Renal cortex interstitium (tissue), 11 donors: ENCODE measurements around the gene CARD9. TPM values are rescaled to one million over a fixed set of nuclear protein-coding genes. Genes with fewer than 3 reads are reported as not detected.

ENCODE experiments used
- DNase-seq, 11 donors: peaks; one replicate each; pipeline ENCODE4 v3.0.0-alpha.2; 2013; ENCODE audit warnings: low read depth in 9 of 11, low spot score in 4 of 11; ENCODE audit errors: extremely low read depth in 1 of 11
- polyA plus RNA-seq, 3 donors: library from polyadenylated mRNA; unstranded; fragments of 120-200 nt; gene quantifications; one replicate each; pipeline ENCODE4 v1.2.1, GENCODE V29; 2013; ENCODE audit not compliant: insufficient read length in 3 of 3

Gene CARD9
- polyA plus RNA-seq, 3 donors = 1.3 to 3.2 (median 3.0) TPM

DNA sequence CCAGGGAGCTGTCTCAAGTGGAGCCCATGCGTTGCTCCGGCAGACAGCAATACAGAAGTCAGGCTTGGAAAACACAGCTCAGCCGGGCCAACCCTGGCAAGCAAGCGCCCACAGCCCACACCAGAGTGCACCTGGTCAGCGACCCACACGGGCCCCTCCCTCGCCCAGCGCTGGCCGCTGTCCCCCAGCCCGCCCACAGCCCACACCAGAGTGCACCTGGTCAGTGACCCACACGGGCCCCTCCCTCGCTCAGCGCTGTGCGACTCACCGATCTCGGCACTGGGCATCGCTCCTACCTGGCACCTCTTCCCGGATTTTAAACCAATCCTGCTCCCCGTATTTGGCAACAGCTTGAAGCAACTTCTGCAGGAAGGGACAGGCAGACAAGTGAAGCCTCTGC, 13.7 kb upstream of the CARD9 start:
- DNase-seq = no peak

DNA sequence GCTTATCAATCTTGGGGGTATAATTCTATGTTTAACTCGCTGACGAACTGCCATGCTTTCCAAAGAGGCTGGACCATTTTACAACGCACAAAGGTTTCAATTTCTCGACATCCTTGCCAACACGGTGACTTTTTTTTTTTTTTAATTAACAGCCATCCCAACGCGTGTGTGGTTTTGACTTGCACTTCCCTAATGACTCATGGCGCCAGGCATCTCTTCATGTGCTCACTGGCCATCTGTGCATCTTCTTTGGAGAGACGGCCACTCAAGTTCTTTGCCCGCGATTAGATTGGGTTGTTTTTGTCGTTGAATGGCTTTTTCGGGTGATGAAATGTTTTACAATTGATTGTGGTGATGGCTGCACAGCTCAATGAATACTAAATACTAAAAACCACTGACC, 12.5 kb upstream of the CARD9 start:
- DNase-seq = no peak

DNA sequence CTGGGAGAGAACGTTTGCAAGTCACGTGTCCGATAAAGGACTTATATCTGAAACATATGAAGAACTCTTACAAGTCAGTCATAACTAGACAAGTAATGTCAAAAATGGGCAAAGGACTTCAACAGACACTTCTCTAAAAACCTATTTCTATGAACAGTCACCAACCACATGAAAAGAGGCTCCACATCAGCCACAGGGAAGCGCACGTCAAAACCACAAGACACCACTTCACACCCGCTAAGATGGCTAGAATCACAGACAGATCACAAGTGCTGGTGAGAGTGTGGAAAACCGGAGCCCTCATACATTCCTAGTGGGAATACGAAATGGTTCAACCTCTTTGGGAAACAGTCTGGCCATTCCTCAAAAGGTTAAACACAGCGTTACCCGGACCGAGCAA, 11.5 kb upstream of the CARD9 start:
- DNase-seq = no peak

DNA sequence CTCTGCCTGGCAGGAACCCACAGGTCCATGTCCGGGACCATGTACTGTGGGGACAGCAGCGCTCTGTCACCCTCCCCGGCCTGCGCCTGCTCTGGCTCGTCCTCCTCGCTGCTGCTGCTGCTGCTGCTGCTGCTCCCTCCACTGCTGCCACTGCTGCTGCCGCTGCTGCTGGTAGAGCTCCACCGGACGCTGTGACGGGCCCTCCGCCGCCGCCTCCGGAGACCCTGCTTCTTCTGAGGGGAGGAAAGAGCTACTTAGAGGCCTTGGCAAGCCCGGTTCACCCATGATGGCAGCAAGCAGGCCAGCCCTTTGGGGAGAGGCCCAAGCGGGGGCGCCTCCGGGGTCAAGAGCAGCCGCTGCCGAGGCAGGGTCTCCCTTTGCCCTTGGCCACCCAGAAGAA, 10.0 kb upstream of the CARD9 start:
- DNase-seq = no peak

DNA sequence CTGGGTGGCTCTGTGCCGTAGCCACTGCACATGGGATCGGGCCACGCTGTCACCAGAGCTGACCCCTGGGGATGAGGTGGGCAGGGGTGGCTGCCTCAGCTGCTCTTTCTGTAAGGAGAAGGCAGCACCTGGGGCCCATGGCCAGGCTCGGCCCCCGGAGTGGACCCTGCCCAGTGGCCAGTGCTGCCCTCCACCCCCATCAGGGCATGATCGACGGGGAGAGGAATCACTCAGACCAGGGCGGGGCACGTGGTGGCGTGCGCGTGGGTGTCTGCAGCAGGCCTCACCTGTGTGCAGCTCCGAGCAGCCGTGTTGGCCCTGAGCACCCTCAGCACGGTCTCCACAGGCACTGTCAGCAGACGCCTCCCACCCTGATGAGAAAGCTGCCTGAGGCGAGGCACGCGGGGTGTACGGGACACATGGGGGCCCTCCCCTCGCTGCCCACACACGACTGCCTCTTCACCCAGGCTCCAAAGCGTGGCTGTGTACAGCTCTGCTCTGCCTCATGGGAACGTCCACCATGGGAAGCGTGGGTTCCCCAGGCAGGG, 8.6 kb upstream of the CARD9 start:
- DNase-seq = no peak

DNA sequence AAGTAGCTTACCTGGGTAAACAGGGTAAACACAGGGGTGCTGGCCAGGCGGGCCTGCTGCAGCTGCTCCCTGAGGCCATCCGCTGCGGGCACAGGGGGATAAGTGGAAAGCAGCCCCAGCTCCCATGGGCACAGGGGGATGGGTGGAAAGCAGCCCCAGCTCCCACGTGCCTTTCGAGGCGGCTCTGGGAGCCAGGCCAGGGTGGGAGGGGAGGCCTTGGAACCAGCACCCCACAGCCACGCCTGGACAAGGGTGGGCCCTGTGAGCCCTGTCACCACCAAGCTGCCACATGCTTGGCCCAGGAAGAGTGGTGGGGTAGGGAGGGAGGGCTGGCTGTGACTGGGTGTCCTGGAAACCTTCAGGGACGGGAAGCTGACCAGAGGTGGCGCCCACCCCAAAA, 7.8 kb upstream of the CARD9 start:
- DNase-seq = no peak

DNA sequence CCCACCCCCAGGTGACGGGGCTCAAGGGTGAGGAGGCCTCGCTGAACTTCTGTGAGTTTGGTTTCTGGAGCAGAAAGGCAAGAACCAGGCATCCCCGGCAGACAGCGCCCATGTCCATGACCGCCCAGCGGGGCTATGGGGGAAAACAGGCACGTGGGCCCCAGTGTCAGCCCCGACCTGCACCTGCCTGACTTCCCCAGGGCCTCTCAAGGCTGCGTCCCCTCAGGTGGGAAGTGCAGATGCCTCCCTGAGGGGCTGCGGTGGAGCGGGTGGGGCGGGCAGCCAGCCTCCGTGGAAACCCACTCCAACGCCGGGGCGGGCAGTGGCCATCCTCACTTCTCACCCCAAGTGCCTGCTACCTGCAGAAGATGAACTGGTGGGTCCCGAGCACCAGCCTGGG, 6.9 kb upstream of the CARD9 start:
- no peak for DNase-seq

DNA sequence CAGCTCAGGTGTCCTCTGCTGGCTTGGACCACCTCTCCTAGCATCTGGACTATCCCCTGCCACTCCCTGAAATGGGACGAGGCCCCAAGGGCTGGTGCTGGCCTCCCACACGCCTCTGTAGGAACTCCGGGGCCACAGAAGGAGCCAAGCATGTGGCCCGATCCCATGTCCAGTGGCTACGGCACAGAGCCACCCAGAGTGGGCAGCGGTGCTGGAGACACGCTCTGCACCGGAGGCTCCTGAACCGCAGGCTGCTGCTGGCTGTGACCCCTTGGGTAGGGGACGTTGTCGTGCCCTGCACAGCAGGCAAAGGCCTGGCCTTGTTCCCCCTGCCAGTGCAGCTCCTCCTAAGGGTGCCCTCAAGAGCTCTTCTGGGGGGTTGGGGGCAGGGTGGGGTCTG, 6.4 kb upstream of the CARD9 start:
- DNase-seq = no peak

DNA sequence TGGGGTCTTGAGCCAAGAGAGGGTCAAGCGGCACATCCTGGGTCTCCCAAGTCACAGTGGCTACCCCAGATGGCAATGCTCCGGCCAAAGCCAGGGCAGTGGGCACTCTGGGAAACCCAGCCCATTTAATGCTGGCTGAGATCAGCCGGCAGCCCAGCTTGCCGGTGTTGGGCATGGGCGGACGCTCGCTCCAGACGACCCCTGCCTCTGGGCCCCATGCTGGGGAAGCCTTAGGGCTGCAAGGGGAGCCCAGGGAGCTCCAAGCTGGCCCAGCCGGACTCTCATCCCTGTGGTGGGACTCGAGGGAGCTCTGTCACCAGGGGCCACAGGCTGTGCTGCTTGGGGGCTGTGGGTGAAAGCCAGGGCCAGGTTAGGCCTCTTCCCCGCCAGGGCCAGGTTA, 5.9 kb upstream of the CARD9 start:
- no peak for DNase-seq

DNA sequence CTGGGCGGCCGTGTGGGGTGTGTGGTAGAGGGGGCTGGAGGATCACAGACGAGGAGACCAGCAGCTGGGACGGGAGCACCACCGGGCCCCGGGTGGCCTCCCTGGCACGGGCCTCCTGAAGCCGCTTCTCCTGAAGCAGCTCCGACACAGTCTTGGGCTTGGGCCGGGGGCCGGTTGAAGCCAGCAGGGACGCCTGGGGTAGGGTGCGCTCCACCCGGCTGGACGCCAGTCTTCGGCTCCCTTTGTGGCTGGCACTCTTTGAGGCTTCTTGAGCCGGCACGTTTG, 5.5 kb upstream of the CARD9 start:
- no peak for DNase-seq

DNA sequence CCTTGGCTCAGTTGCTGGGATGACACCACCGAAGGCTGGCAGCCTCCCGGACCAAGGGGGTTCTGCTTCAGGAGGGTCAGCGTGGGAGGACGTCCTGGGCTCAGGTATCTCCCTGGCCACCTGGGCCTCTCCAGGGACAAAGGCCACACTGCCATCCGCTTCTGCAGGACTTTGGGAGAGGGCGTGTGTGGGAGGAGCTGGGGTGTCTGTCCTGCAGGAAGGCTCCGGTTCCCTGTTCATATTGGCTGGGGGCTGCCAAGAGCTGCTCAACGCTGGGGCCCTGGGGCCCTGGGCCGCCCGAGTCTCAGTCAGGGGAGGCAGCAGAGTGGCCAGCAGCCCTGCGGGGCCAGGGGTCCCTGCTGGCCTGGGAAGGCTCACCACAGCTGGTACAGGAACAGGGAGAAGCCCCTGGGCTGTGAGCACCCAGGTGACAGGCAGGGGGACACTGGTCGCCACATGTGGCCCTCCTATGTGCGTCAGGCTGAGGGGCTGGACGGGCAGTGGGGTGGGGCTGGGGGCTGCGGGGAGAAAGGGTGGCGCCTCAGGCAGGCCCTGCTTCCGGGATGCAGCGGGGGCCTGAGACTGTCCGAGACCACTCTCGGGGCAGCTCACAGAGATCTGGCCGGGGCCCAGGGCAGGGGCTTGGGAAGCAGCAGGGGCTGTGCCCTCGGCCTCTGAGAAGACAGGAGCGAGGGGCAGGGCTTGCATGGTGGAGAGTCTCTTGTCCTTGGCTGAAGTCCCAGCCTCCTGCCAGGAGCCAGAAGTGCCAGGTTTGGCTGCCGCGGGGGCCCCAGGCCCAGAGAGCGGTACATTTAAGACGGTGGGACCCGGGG, 4.9 kb upstream of the CARD9 start:
- DNase-seq = no peak

DNA sequence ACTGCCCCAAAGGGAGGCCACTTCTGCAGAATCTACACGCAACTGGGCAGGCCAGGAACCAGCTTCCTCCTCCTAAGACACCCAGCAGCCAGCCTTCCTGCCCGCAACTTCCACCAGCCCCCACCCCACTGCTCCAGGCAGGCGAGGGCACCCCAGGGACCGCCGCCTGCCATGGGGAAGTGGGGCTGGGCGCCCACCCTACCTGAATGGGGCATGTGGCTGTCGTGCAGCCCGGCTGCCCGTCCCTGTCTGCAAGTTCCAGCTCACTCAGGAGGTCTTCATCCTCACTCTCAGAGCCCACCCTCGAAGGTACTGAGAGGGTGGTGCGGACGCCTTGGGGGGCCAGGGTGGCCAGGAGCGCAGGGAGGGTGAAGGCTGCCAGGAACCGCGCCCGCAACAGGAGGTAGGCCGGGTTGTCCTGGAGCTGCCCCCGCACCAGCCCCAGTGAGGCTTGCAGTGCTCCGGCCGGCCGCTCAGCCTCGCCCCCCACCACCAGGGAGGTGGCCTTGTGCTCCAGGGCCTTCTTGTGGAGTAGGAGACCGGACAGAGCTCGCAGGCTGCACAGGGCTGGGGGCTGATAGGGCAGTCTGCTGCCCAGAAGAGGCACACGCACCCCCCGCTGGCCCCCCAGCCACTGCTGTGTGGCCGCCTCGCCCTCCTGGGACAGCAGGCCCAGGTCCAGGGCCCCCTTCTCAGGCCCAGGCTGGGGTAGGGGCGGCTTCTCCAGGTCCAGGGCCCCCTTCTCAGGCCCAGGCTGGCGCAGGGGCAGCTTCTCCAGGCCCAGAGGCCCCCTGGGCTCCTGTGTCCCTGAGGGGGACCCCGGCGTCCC, 4.1 kb upstream of the CARD9 start:
- no peak for DNase-seq

DNA sequence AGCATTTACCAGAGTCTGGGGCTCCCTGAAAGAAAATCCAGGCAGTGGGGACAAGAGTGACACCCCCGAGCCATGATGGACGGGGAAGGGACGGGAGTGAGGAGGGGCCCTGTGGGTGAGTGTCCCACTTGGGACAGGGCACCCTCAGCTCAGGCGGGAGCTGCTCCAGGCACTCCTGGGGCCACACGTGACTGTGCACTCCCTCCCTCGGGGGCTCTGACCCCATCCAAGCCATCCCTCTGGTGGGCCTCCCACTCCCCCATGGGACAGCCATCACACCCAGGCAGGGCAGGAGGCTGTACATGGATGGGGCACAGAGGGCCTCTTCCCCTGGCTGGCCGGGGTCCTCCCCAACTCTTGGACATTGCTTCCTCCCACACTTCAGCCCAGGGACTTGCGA, 3.0 kb upstream of the CARD9 start:
- DNase-seq = no peak

DNA sequence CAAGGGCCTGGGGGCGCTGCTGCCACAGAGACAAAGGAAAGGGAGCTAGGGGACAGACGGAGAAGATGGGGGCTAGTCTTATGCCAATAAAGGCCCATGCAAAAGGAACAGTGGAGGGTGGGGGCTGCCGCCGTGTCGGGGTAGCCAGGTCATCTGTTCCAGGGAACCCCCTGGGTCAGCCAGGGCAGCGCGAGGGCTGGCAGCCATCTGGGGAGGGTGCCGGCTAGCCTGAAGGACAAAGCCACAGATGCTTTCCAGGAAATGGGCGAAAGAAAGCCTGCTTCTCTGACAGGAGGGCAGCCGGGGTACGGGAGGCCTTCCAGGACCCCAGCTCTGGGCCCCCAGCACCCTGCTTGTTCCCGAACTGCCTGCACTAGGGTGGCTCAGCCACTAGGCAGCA, 1.6 kb upstream of the CARD9 start:
- DNase-seq = no peak

DNA sequence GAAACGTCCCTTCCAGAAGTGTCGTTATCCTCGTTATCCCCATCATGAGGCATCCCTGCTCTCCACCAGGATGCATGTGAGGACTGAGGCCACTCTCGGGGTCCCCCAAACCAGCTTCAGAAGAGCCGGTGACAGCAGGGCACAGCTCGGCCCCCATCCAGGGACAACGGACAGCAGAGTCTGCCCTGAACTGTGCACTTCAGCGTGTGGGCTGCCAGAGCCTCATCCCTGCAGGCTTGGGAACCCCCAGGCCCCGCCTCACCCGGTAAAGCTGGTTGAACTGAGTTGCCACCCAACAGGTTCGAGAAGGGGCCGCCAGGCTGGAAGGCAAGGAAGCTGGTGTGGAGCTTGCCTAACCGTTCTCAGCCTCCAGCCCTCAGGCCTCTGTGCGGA, 710 bp upstream of the CARD9 start:
- no peak for DNase-seq

DNA sequence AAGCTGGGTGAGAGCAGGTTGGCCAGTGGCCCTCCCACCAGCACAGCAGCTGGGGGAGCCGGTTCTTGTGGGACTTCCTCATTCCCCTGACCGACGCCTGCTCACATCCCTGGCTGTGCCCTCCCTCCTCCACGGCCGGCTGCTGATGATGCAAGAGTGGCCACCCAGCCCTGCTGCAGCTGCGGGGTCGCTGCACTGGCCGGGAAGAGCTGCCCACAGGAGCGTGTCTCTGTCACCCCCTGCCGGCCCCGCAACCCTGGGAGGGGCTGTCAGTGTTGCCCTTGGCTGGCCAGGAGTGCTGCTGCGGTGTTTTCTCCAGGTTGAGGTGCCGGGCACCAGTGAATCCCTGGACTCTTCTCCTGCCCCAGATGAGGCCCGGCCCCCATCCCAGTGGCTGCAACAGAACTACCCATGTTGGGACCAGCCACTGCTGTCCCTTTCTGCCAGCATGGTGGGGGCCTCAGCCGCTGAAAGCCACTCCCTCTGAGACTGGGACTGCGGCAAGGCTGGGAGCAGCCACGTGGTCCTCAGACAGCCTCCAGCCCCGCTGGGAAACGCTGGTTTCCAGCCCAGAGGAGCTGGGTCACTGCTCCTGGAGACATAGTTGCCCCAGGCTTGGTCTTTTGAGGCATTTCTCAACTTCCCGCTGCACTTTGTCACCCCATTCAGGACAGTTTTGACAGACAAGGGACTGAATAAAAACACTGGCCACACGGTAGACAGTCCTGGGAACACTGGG, 739 bp downstream of the CARD9 start:
- DNase-seq = peak in 8 of 11 donors; percentile 42 to 76 (median 62)

DNA sequence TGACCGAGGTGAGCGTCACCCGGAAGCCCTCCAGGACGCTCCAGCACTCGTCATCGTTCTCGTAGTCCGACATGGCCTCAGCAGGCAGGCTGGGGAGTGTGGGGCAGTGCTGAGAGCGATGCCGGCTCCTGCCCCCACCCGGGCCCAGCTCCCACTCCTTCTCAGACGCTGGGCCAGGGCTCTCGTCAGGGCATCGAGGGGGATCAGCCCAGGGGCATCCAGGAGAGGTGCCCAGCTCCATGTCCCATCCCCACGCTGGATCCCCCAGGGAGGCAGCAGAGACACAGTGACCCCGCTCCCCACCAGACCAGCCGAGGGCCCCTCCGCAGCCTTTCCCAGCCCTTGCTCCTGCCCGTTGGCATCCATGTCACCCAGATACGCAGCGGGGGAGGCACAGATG, 1.5 kb downstream of the CARD9 start:
- DNase-seq = no peak

DNA sequence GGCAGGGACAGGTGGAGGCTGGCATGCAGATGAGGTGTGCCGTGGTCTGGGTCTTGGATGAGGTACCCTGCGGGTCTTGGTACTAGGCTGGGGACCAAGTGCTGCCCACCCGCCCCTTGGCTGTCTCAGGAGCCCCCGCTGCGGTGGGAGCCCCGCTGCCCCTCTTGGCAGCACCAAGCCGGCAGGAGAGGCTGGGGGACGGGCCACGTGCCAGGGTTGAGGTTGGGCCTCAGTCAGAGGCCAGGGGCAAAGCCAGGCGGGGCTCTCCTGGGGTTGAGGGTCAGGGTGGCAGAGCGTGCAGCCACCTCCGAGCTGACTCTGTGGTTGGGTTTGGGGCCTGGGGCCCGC, 2.0 kb downstream of the CARD9 start:
- DNase-seq = no peak

DNA sequence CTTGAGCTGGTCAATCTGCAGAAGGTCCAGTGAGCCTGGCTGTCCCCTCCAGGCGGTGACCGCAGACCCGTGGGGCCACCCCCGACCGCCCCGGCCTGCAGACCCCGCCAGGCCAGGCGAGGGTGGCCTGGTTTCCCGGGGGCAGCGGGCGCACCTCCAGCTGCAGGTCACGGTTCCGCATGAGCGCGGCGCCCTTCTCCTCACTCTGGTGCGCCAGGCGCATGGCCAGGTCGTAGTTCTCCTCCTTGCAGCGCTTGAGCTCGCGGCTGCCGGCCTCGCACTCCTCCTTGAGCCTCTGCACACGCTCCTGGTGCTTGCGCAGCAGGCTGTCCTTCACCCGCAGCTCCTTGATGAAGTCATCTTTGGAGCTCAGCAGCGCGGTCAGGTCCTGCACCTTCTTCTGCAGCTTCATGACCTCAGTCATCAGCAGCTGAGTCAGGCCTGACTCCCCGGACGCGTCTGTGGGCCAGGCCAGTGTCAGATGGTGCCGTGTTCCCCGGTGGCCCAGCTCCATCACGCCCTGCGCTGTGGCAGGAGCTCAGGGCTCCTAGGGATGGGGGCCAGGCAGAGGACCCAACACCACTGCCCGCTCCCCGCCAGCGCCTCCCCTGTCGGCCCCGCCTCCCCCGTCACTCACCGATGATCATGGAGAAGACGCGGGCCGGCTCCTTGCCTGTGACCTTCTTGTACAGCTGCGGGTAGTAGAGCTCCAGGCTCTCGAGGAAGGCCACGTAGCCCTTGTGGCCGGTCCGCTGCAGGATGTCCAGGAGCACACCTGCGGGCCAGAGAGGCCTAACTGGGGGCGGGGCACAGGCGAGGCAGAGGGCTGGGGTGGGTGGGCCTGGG, 2.6 kb downstream of the CARD9 start:
- DNase-seq = no peak
